ENCODE results near the gene PVALEF.
"Not testable (repeated sequence)": the region's sequence is repeated elsewhere in the genome, so short reads cannot be mapped to it uniquely, and the experiment has no call there.

PVALEF gene

DNA sequence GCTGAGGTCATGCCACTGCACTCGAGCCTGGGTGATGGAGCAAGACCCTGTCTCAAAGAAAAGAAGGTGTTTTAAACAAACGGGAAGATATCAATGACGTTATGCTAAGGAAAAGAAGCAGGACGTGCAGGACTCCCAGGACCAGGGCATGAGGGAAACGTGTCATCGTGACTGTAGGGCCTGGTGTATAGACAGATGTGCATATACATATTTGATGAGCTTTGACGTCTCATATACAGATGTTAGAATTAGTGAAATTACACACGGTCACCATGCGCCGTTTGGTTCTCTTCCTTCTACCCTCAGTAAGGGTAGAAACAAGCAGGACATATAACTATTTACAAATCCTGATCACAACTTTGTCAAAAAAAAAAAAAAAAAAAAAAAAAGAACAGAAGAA, 17.6 kb upstream of the PVALEF start:
- DNase-seq, result no peak

DNA sequence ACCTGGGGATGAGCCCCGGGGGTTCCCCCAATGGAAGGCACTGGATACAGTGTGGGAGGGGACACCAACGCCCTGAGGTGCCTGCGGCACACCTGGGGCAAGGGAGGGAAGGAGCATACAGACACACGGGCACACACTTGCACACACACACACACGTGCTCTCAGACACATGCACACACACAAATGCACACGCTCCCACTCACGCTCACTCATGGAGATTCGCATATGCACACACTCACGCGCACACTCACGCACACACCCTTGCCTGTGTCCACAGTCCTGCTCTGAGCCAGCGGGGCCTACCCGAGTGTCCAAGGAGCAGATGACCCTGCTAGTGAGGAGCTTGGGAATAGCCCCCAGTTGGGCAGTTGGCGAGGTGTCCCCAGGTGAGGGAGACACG, 16.7 kb upstream of the PVALEF start:
- DNase-seq, result no peak

DNA sequence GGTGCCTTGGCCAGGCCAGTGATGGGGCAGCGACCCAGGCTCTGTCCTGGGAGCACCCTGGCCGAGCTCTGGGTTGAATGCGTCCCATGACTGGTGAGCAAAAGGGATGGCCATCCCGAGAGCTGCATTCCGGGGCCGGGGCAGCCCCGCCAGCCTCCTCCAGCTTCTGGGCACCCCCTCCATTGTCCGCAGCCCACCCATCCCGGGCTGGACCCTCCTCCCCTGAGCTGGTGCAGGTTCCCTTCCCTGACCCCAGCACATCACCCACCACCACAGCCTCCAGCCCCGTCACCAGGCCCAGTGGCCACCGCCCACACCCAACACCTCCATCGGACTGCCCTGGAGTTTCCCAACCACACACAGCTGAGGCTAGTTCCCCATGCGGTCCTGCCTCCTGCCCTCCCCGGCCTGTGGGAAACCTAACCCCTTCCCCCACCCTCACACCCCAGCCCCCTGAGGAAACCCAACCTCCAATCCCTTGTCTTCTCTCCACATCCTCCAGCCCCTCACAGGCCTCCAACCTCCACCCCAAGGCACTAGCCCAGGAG, 16.2 kb upstream of the PVALEF start:
- no peak for DNase-seq

DNA sequence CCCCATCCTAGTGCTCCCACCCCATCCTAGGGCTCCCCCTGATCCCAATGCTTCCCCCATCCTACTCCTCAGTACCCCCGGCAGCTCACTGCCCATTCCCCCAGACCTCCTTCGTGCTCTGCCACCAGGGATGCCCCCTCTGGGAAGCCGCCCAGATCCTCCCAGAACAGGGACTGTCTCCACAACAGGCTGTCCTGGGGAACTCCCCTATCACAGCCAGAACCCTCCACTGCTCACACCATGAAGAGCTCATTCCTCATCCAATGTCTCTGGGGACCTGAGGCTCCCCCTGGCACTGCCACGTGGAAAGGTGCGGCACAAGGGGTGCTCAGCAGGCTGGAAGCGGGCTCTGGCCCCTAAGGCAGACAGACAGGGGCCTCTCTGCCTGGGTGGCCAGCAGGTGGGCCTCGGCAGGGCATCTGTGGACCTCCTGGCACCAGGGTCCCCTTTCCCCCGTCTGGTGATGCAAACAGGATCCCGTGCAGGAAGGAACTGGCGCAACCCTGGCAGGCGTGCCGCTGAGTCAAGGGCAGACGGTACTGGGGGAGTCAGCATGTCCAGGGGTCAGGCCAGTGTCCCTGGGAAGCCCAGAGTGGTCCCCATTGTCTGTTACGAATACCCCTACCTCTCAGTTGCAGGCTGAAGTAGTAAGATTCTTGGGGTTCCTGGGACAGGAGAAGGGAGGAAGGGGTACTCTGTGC, 14.8 kb upstream of the PVALEF start:
- no peak for DNase-seq

DNA sequence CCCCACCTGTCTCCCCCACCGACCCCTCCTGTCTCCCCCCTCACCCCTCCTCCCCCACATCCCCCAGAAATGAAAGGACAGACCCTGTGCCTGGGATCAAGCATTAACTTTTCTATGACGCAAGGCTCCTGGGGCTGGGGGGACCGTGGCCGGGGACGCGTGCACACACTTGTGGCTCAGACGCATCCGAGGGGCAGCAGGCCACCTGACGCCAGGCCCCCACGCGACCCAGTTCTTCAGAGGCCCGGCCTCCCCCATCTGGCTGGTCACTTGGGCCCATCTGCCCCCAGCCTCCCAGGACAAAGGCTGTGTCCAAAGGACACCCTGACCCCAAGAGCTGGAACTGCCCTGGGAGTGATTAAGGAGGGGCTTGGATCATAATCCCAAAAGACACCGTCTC, 14.0 kb upstream of the PVALEF start:
- no peak for DNase-seq

DNA sequence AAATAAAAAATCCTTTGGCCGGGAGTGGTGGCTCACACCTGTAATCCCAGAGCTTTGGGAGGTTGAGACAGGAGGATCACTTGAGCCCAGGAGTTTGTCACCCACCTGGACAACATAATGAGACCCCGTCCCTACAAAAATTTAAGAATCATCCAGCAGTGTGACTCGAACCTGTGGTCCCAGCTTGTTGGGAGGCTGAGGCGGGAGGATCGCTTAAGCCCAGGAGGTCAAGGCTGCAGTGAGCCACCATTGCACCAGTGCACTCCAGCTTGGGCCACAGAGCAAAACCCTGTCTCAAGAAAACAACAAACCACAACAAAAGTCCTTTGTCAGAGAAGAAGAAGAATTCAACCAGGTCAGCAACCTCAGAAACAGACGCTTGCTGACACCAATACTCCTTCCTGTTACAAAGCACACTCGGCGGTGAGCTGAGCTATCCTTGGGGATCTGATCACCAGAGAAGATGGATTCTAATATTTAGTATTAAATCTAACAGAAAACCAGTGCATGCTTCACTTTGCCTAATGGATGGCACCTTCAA, 12.9 kb upstream of the PVALEF start:
- no peak for DNase-seq

DNA sequence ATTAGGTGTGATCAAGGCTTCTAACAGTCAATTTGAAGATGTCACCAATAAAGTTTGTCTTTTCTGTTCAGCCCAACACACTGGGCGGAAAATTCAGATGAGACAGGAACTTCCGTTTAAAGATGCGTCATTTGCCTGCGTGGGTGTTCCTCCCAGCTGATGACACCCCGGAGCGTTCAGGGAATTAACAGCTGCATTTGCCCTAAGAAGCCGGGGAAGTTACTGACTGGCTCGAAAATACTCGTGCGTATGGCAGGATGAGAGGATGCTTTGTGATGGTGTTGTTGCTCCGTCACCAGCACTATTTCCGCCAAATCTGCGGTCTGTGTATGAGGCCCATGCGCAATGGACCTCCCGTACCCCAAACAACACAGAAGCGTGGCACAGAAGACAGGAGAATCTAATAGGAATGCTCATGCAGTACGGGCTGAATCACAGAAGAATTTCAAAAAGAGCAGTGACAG, 11.9 kb upstream of the PVALEF start:
- peak; percentile 14 to 34 for DNase-seq

DNA sequence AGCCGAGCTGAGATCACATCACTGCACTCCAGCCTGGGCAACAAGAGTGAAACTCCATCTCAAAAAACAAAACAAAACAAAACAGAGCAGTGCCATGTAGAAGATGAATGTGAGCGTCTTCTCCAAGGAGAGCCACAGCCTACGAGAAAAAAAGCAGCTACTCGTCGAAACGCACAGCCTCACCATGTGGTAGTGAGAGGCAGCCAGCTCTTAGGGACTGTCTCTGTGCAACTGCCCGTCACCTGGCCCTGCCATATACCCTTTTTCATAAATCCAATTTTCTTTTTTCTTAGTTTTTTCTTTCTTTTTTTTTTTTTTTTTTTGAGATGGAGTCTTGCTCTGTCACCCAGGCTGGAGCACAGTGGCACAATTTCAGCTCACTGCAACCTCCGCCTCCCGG, 11.3 kb upstream of the PVALEF start:
- DNase-seq, result not testable (repeated sequence)

DNA sequence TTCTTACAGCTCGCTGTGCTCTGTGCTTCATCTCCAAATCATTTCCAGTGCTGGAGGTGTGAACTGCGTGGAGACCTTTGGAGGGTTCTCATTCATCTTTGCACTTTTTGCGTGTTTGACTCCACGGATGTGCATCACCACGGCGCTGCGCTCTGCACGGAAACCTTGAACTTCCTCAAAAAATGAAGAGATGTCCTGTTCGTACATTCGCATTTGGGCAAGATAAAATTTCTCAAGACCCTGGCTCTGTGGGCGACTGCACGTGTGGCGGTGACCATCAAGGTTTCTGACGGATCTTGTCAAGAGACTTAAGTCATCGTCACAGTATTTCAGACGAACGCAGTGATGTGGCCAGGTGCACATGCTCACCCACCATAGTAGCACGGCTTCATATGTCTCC, 10.3 kb upstream of the PVALEF start:
- no peak for DNase-seq

DNA sequence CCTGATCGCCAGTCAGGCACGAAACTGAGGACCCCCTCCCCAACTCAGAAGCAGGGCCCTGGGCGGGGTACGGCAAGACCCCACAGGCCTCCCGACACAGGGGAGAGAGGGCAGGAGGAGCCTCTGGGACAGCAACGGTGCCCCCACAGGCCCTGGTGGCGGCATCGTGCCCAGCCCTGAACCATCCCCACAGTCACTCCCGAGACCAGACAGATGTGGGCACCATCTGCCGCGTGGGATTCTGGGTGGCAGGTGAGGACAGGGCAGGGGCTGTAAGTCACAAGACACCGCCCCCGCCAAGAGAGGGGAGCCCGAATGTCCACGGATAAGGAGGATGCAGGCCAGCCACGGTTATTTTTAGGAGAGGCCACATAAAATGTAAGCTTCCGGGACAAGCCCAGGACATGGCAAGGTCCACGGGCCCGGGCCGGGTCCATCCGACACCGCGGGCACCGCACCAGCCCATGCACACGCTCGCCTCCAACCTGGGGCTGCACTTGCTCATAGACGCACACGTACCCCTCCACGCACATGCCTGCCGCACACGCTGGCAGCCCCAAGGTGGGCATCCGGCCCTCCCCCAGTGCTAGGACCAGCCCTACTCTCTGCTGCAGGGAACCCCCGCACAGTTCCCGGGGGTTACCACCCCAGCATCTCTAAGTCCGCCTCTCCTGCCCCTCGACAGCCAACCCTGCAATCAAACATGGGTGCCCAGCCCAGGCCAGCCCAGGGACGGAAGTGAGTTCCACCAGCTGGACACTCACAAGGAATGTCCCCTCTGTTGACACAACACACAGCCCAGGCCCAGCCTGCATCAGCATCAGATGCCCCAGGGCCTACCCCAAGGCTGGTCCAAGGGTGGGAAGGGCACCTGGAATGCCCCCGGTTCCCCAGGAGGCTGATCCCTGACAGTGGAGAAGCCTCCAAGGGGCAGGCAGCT, 8.2 kb upstream of the PVALEF start:
- DNase-seq, result no peak

DNA sequence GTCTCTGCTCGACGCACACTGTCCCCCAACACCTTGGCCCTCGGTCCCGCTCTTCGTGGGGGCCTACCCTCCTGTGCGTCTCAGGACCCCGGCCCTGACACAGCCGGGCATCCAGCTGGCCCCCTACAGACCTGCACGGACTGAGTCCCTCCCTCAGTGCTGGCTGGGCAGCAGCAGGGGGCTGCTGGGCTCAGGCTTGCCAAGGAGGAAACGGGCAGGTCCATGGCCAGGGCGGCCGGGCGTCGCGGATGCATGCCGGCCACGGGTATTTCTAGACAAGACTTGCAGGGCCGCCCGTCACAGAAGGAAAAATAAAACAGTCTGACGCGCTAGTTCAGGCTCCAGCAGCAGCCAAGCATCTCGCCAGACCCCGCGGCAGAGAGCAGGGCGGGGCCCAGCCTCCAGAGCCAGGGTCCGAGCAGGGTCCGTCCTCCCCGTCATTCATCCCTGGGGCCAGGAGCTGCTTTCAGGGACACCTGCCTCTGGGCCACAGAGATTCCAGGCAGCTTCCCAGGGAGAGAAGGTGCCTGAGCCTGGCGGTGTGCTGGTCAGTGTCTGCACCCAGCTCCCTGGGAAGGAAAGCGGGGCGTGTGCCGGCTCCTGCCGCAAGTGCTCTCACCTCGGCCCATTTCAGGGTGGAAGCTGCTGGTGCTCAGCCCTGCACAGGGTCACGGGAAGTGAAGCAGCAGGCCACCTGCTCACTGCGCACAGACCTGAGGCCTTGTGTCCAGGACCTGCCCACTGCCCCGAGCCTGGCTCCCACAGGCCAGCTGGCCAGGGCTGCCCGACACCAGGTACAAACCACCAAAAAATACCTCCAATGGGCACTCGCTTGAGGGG, 7.2 kb upstream of the PVALEF start:
- DNase-seq, result no peak

DNA sequence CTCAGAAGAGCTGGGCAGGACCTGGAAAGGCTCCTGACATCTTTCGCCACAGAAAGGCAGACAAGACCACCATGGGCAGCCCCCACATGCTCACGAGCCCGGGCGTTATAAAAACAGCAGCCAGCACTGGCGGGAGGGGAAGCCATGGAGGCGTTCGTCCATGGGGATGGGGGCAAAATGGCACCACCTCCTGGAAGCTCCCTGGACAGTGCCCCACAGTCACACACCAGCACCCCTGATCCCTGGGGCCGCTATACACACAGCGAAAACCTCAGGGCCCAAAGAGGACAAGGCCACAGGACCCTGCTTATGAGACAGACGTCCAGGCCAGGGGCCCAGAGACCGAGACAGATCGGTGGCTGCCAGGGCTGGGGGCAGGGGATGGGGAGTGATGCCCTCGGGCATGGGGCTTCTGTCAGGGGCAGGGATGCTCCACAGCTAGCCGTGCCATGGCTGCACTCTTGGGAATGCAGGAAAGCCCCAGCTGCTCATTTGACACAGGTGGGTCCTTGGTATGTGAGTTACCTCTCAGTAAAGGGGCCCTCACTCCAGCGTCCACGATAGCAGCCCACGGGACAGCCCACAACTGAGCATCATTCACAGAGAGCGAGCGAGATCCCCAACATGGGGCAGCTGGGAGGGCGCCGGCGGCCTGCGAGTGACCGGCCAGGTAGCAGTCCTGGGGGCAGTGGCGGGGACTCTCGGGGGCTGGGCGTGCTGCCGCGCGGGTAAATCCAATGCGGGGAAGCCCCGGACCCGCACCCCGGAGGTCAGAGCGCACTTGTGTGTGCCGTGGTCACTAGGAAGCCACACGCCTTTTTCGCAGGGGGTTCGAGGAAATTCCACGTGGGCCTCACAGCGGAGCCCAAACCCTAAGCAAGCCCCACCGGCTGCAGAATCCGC, 6.4 kb upstream of the PVALEF start:
- DNase-seq, result no peak

DNA sequence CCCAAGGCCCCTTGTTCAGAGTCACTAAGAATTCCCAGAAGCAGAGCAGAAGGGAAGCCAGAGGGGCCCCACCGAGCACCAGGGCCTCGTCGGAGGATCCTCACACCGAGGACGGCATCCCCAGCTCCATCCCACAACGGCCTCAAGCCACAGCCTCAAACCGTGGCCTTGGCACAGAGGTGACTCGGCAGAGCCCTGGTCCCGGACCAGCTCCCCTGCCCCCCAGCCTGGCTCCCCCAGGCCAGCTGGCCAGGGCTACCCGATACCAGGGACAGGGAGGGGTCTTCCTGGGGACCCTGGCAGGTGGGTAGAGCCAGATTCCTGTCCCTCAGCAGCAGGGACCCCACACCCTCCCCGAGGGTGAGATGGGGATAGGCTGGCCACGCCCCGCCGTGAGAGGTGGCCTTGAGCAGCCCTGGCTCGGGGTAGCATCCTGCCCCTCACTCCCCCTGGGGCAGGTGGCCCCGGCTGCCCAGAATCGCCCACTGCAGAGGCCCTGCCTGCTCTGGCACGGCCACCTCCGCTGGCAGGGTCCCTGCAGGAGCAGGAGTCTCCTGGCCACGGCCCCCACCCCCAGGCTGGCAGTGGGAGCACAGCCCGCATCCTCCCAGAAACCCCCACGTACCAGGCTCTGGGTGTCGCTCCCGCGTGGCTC, 5.6 kb upstream of the PVALEF start:
- no peak for DNase-seq

DNA sequence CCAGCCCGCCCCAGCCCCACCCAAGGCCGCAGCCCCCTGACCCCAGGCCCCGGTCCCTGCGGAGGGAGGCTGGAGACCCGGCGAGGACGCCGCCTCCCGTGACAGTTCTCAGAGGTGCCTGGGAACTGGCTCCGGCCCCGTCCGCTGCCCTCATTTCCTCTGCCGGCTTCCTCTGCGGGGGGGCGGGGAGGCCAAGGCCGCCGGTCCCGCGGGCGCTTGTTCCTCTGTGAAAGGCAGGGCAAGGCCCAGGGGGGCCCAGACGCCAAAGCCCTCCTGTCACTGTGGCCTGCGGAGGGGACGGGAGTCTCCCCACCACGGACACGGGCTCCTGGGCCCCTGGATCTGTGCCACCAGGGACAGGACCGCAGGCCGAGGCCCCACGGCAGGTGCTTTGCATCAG, 5.0 kb upstream of the PVALEF start:
- no peak for DNase-seq

DNA sequence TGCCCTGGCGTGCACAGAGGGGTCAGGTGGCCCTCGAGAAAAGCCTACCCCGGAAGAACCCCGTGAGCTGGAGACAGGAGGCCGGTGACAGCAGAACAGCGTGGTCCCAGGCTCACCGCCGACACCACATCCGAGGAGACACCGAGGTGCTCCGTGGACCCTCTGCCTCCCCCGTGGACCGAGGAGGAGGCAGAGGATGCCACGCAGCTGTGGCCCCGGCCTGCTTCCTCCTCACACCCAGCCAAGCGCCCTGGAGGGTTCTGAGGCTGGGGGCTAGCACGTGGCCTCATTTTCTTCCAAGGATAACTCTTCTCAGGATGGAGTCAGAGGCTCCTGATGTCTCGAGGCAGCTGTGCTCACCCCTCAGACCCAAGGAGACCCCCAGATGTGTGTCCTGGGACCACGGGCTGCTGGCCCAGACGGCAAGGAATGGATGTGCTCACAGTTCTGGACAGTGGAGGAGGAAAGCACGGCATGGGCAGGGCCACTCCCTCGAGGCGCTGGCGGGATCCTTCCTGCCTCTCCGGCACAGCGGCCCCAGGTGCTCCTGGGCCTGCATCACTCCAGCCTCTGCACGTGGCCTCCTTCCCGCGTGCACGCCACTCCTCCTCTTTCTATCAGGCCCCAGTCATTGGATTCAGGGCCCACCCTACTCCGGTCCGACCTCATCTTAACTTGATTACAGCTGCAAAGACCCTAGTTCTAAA, 4.4 kb upstream of the PVALEF start:
- DNase-seq, result no peak

DNA sequence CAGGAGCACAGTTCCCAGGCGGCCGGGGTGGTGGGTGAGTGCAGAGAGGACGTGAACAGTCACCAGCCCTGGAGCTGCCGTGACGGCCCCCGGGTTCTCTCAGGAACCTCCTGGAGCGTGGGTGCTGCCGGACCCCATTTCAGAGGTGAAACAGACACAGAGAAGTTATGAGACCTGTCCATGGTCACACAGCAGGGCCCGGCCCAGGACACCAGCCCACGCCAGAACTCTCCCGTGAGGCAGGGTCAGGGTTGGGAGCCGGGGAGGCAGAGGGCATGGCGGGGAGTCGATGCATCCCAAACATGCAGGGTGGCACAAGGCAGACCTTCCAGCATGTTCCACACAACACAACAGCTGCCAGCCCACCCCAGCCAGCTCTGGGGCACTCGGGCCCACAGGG, 3.8 kb upstream of the PVALEF start:
- DNase-seq, result no peak

DNA sequence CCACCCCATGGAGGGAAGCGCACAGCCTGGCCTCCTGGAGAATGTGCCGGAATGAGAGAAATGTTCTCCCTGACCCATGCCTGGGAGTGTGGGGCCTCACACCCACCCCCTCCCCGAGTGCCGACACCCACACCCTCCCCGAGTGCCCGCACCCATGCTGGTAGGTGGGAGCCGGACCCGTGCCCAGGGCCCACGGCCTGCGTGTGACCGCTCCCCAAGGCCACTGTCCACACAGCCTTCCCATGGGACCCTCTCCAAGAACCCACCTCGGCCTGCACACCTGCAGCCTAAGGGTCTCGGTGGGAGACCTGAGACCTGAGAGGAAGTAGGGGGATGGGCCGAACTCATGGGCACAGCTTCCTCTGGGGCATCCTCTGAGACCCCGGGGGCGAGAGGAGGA, 3.3 kb upstream of the PVALEF start:
- DNase-seq, result no peak

DNA sequence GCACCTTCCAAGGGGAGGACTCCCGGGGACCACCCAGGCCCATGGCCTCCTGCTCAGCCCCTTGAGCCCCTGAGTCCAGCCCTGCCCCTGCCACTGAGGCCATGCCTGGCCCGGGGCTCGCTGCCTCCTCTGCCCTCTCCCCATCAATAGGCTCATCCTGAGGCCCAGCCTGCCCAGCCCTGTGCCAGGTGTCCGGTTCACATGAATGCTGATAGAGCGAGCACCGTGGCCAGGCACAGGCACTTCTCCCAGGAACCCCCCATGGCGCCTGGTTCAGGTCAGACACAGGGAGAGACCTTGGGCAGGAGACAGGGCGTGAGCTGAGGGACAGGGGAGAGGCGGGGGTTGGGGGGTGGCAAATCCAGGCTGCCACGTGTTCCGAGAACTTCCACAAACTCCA, 2.8 kb upstream of the PVALEF start:
- DNase-seq, result no peak

DNA sequence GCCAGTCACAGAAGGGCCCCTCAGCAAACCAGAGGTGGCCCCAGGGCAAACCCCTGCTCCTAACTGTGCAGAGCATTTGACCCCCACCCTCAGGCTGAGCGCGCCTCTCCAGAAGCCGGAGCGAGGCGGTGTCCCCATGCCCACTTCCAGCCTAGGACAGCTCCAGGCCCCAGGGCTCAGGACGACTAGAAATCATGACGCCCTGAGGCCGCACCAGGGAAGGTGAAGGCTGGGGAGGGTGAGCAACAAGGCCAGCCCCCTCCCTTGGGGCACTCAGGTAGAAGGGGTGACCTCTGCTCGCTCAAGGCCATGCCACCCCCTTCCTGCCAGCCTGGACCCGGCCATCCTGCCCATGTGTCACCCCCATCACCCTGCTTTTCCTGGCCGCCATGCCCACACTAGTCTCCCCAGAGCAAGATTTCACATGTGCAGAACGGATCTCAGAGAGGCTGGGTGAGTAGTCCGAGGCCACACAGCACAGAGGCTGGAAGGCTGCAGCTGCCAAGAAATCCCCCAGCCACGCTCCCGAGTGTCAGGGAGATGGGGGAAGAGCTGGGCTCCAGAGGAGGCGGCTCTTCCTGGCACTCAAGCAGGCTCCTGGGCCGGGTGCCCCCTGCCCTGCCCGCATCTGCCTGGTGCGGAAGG, 2.1 kb upstream of the PVALEF start:
- DNase-seq, result no peak

Data from activated CD4-positive, alpha-beta T cell treated with anti-CD3 and anti-CD28 coated beads for 4 hours (primary cell).